A549 (cell line): ENCODE results near the gene PIK3CB. TPM values are rescaled to one million over a fixed set of nuclear protein-coding genes. Genes with fewer than 3 reads are reported as not detected.

ENCODE experiments used
- ATAC-seq, 2 experiments: fragments of 200-7000 bp in 1 of 2; fragments of >200 bp in 1 of 2; cut with Nextera tagmentation in 1 of 2; cut with Tn5 transposase in 1 of 2; 3 replicates each; pipeline versions ENCODE4 v1.8.0 to v1.9.1; 2018 to 2020; ENCODE audit warnings: mild to moderate bottlenecking in 1 of 2, moderate library complexity in 1 of 2
- CTCF ChIA-PET: fragments of 300-600 bp; sonication (Branson Sonifier 250); formaldehyde crosslinking; extraction: SDS; loops from one replicate; lab custom pipeline; 2021; ENCODE audit warnings: antibody characterized with exemption, inconsistent platforms; lab: Yijun Ruan, JAX
- POLR2A ChIA-PET: fragments of 350-600 bp; formaldehyde crosslinking; extraction: SDS; loops from one replicate; lab custom pipeline; 2021; ENCODE audit warnings: antibody characterized with exemption, inconsistent platforms; lab: Yijun Ruan, JAX
- DNase-seq, 2 experiments: peaks; one replicate each; pipeline versions ENCODE4 v3.0.0 to v3.0.0-alpha.2; 2011 to 2016; ENCODE audit warnings: low read depth in 1 of 2, low spot score in 1 of 2
- FAIRE-seq: peaks from 2 replicates; lab custom pipeline; 2011; peaks lifted over from hg19 to GRCh38; lab: Jason Lieb, UNC
- H3K27ac ChIP-seq, 2 experiments: fragments of >200 bp; sonication (Bioruptor Twin); formaldehyde crosslinking; 3 replicates each; pipeline ENCODE4 v1.5.1; 2016 to 2017
- H3K4me1 ChIP-seq: fragments of >200 bp; sonication (Bioruptor Twin); formaldehyde crosslinking; 3 replicates; pipeline ENCODE4 v1.6.1; 2016
- H3K4me2 ChIP-seq: fragments of >200 bp; sonication (Bioruptor Twin); formaldehyde crosslinking; 3 replicates; pipeline ENCODE4 v1.6.1; 2016
- H3K4me3 ChIP-seq: fragments of >200 bp; sonication (Bioruptor Twin); formaldehyde crosslinking; 3 replicates; pipeline ENCODE4 v1.5.1; 2016
- H3K9me3 ChIP-seq: fragments of >200 bp; sonication (Bioruptor Twin); formaldehyde crosslinking; 3 replicates; pipeline ENCODE4 v1.6.1; 2016
- CBX2 ChIP-seq: fragments of 200-600 bp; sonication (generic); IDR thresholded peaks from 2 replicates; pipeline ENCODE4 v1.6.1; 2016; ENCODE audit warnings: low read depth, mild to moderate bottlenecking, borderline replicate concordance
- CEBPB ChIP-seq, 2 experiments: fragments of >200 bp in 1 of 2; sonication (Bioruptor Twin) in 1 of 2; formaldehyde crosslinking in 1 of 2; IDR thresholded peaks; 2 replicates each; pipeline ENCODE4 v1.6.1; 2012 to 2016
- EHMT2 ChIP-seq: fragments of 200-600 bp; sonication (generic); IDR thresholded peaks from 2 replicates; pipeline ENCODE4 v1.6.1; 2016; ENCODE audit warnings: antibody characterized with exemption, low read depth, mild to moderate bottlenecking, moderate library complexity
- FOSL2 ChIP-seq, 2 experiments: fragments of 450-650 bp in 1 of 2; fragments of >200 bp in 1 of 2; sonication (Bioruptor Twin) in 1 of 2; formaldehyde crosslinking; IDR thresholded peaks; 2 replicates each; pipeline versions ENCODE4 v1.5.0 to v1.6.1; 2016 to 2020; ENCODE audit warnings: mild to moderate bottlenecking in 1 of 2, moderate library complexity in 1 of 2
- GATA3 ChIP-seq: IDR thresholded peaks from 2 replicates; pipeline ENCODE4 v1.6.1; 2012; ENCODE audit warnings: borderline replicate concordance
- KDM1A ChIP-seq: fragments of 200-600 bp; sonication (generic); IDR thresholded peaks from 2 replicates; pipeline ENCODE4 v1.6.1; 2016; ENCODE audit warnings: low read depth, mild to moderate bottlenecking
- MYC ChIP-seq: IDR thresholded peaks from 2 replicates; pipeline ENCODE4 v1.6.1; 2012; ENCODE audit warnings: mild to moderate bottlenecking, inconsistent platforms, low read length, improper control_type of control experiment, borderline replicate concordance
- NPAS2 ChIP-seq: fragments of 250-450 bp; sonication (Bioruptor Pico); IDR thresholded peaks from 2 replicates; pipeline ENCODE4 v1.8.0; 2022; ENCODE audit warnings: mild to moderate bottlenecking, moderate library complexity, borderline replicate concordance
- PHF8 ChIP-seq: fragments of 200-600 bp; sonication (generic); IDR thresholded peaks from 2 replicates; pipeline ENCODE4 v1.6.1; 2016; ENCODE audit warnings: low read depth, mild to moderate bottlenecking, antibody characterized with exemption, moderate library complexity, borderline replicate concordance
- POLR2A ChIP-seq: IDR thresholded peaks from 2 replicates; pipeline ENCODE4 v1.6.1; 2012; ENCODE audit warnings: mild to moderate bottlenecking, low read length
- POLR2AphosphoS2 ChIP-seq: conservative IDR thresholded peaks from 2 replicates; pipeline ENCODE4 v1.6.1; 2012; ENCODE audit warnings: low read length, improper control_type of control experiment, inconsistent platforms
- RAD21 ChIP-seq, 2 experiments: fragments of >200 bp in 1 of 2; sonication (Bioruptor Twin) in 1 of 2; formaldehyde crosslinking in 1 of 2; IDR thresholded peaks in 1 of 2; conservative IDR thresholded peaks in 1 of 2; 2 replicates in 1 of 2; 3 replicates in 1 of 2; pipeline ENCODE4 v1.6.1; 2012 to 2018; ENCODE audit warnings: inconsistent platforms in 1 of 2
- RARB ChIP-seq: fragments of 250-450 bp; sonication (Bioruptor Pico); IDR thresholded peaks from 2 replicates; pipeline ENCODE4 v1.8.0; 2021; ENCODE audit warnings: mild to moderate bottlenecking, moderate library complexity
- RFX5 ChIP-seq: fragments of 450-650 bp; IDR thresholded peaks from 2 replicates; pipeline ENCODE4 v1.7.1; 2014; ENCODE audit warnings: antibody characterized with exemption, mild to moderate bottlenecking, moderate library complexity
- SMC3 ChIP-seq: fragments of >200 bp; sonication (Bioruptor Twin); formaldehyde crosslinking; IDR thresholded peaks from 3 replicates; pipeline ENCODE4 v1.6.1; 2018; ENCODE audit warnings: inconsistent platforms
- TP53 ChIP-seq: fragments of 250-450 bp; sonication (Bioruptor Pico); IDR thresholded peaks from 2 replicates; pipeline ENCODE4 v1.5.0; 2021; ENCODE audit warnings: mild to moderate bottlenecking, moderate library complexity
- ZSCAN20 ChIP-seq: fragments of 250-450 bp; sonication (Bioruptor Pico); IDR thresholded peaks from 2 replicates; pipeline ENCODE4 v1.8.0; 2022; ENCODE audit warnings: mild to moderate bottlenecking, moderate library complexity
- WGBS: methylation state at CpG from one replicate; pipeline ENCODE4 v1.1.6; 2017; ENCODE audit errors: missing lambda C conversion rate; 5-methylcytosine and 5-hydroxymethylcytosine counted together
- polyA plus RNA-seq, 4 experiments: library from polyadenylated mRNA; depleted of rRNA in 3 of 4; stranded (reverse); fragments of >200 nt; fragmentation: RNase III in 1 of 4; extraction: RNeasy Plus Mini Kit Qiagen cat#74134 plus additional on column Dnase treatment in 1 of 4; gene quantifications; 2 replicates in 3 of 4; 3 replicates in 1 of 4; pipeline ENCODE4 v1.2.3, GENCODE V29; 2011 to 2017
- TF ChIP-seq, protein P1 (sequence below): fragments of 450-650 bp; IDR thresholded peaks from 2 replicates; pipeline ENCODE4 v1.6.1; 2014; ENCODE audit warnings: antibody characterized with exemption
- TF ChIP-seq, protein P2 (sequence below): fragments of >200 bp; sonication (Bioruptor Twin); formaldehyde crosslinking; IDR thresholded peaks from 2 replicates; pipeline ENCODE4 v1.6.1; 2016
- TF ChIP-seq, protein P3 (sequence below): fragments of 250-450 bp; sonication (Bioruptor Pico); IDR thresholded peaks from 2 replicates; pipeline ENCODE4 v1.5.0; 2020; ENCODE audit warnings: low read depth, mild to moderate bottlenecking, moderate library complexity
- TF ChIP-seq, protein P4 (sequence below): fragments of >200 bp; sonication (Bioruptor Twin); formaldehyde crosslinking; IDR thresholded peaks from 3 replicates; pipeline ENCODE4 v1.6.1; 2016
- TF ChIP-seq, protein P5 (sequence below): fragments of 250-450 bp; sonication (Bioruptor Pico); IDR thresholded peaks from 2 replicates; pipeline ENCODE4 v1.5.0; 2021; ENCODE audit warnings: mild to moderate bottlenecking, moderate library complexity, borderline replicate concordance

The PIK3CB gene
- polyA plus RNA-seq, 2 of the 4 experiments (the other 2 are of a cell fraction): 20.7 to 23.3 TPM

DNA sequence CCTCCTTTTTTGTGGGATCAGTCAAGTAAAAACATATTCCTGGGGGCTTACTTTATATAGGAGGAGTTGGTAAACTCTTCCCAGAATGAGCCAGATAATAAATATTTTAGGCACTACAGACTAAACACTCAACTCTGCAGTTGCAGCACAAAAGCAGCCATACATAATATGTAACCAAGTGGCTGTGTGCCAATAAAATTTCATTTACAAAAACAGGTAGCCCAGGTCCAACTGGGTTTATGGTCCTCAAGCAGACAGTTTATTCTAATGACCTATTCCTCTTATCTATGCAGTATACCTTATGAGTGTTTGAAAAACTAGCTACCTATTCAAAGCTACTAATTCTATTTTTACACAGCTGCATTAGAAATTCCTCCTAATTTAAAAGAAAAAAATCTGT lies 164.3 kb downstream of the PIK3CB start (continued):
- no peak for TF ChIP-seq FOSL2 (IDR thresholded peaks at IDR 0.05)
- no peak for TF ChIP-seq FOSL2 (CRISPR knock-in tag; IDR thresholded peaks at IDR 0.05)
- TF ChIP-seq, protein P1, sequence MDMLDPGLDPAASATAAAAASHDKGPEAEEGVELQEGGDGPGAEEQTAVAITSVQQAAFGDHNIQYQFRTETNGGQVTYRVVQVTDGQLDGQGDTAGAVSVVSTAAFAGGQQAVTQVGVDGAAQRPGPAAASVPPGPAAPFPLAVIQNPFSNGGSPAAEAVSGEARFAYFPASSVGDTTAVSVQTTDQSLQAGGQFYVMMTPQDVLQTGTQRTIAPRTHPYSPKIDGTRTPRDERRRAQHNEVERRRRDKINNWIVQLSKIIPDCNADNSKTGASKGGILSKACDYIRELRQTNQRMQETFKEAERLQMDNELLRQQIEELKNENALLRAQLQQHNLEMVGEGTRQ: no peak
- TF ChIP-seq, protein P2, sequence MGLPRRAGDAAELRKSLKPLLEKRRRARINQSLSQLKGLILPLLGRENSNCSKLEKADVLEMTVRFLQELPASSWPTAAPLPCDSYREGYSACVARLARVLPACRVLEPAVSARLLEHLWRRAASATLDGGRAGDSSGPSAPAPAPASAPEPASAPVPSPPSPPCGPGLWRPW: no peak

DNA sequence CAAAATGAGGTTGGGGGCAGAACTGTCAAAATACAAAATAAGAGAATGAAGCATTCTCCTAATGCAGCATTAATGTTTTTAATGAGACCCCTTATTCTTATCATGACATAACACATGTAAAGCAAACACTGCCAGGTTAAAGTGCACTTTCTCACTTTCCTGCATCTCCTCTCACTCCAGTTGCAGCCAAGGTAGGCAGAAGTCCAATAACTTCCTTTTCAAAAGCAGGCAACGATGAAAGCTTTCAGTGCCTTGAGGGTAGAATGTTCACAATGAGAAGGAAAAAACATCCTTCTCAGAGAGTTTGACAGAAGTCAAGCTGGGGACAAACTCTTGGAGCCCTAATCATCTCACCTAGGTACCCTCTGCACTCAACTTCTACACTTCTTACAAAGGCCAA lies 166.6 kb downstream of the PIK3CB start:
- no peaks in the 10 kb centered on the region for H3K4me1 ChIP-seq
- no peak for DNase-seq
- no peak for ATAC-seq
- POLR2A ChIA-PET: no interaction called here
- CTCF ChIA-PET: interaction anchor here (1.1 to 3.2 kb wide), 2 partner anchors 248 to 255 kb away, joined by 4 to 12 read pairs; no protein-coding TSS in a partner anchor
- 89% methylated on average over 1 of the region's 1 CpG for WGBS
- H3K4me3 ChIP-seq: no peak overlapping the region
- no peak for FAIRE-seq
- no peaks in the 10 kb centered on the region for H3K9me3 ChIP-seq
- no peak overlapping the region for H3K27ac ChIP-seq
- no peak overlapping the region for H3K4me2 ChIP-seq
- TF ChIP-seq, protein P3, sequence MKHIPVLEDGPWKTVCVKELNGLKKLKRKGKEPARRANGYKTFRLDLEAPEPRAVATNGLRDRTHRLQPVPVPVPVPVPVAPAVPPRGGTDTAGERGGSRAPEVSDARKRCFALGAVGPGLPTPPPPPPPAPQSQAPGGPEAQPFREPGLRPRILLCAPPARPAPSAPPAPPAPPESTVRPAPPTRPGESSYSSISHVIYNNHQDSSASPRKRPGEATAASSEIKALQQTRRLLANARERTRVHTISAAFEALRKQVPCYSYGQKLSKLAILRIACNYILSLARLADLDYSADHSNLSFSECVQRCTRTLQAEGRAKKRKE (CRISPR knock-in tag): no peak
- TF ChIP-seq ZSCAN20 (CRISPR knock-in tag) (no peak), RFX5 (no peak), FOSL2 (IDR thresholded peaks at IDR 0.05) (no peak), FOSL2 (CRISPR knock-in tag; IDR thresholded peaks at IDR 0.05) (no peak), CEBPB (IDR thresholded peaks at IDR 0.05) (no peak), GATA3 (no peak), RARB (CRISPR knock-in tag) (no peak), KDM1A (no peak), NPAS2 (CRISPR knock-in tag) (no peak), TP53 (CRISPR knock-in tag) (no peak), CBX2 (no peak), EHMT2 (no peak), POLR2AphosphoS2 (no peak), MYC (no peak), SMC3 (no peak), PHF8 (no peak), POLR2A (no peak), RAD21 (conservative IDR thresholded peaks at IDR 0.05 in 1 of 2, IDR thresholded peaks at IDR 0.05 in 1 of 2) (no peak)
- TF ChIP-seq, protein P4, sequence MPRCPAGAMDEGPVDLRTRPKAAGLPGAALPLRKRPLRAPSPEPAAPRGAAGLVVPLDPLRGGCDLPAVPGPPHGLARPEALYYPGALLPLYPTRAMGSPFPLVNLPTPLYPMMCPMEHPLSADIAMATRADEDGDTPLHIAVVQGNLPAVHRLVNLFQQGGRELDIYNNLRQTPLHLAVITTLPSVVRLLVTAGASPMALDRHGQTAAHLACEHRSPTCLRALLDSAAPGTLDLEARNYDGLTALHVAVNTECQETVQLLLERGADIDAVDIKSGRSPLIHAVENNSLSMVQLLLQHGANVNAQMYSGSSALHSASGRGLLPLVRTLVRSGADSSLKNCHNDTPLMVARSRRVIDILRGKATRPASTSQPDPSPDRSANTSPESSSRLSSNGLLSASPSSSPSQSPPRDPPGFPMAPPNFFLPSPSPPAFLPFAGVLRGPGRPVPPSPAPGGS: no peak
- TF ChIP-seq, protein P5, sequence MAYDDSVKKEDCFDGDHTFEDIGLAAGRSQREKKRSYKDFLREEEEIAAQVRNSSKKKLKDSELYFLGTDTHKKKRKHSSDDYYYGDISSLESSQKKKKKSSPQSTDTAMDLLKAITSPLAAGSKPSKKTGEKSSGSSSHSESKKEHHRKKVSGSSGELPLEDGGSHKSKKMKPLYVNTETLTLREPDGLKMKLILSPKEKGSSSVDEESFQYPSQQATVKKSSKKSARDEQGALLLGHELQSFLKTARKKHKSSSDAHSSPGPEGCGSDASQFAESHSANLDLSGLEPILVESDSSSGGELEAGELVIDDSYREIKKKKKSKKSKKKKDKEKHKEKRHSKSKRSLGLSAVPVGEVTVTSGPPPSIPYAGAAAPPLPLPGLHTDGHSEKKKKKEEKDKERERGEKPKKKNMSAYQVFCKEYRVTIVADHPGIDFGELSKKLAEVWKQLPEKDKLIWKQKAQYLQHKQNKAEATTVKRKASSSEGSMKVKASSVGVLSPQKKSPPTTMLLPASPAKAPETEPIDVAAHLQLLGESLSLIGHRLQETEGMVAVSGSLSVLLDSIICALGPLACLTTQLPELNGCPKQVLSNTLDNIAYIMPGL: no peak
